ENCODE measurements around the gene PHF24. TPM values are rescaled to one million over a fixed set of nuclear protein-coding genes. Genes with fewer than 3 reads are reported as not detected.
"Not testable (repeated sequence)": the region's sequence is repeated elsewhere in the genome, so short reads cannot be mapped to it uniquely, and the experiment has no call there.

The PHF24 gene
- total RNA-seq, 1 donor from 2014 or later = 0.58 TPM

GRCh38 chr9:35001803-35002502 lies 43.9 kb downstream of the PHF24 start:
- H3K27me3 ChIP-seq (ENCODE audit: control insufficient read depth, insufficient read depth, low read length) = no peaks in the 10 kb centered on the region
- TF ChIP-seq CTCF (IDR thresholded peaks at IDR 0.05; ENCODE audit: insufficient read depth, low read length, poor library complexity, severe bottlenecking) = no peak
- no peak overlapping the region for H3K4me3 ChIP-seq (ENCODE audit: low read depth, low read length)
- no peak for DNase-seq (ENCODE audit: low read depth)
- peaks cover 1% of the 10 kb centered on the region for H3K36me3 ChIP-seq (ENCODE audit: control insufficient read depth, insufficient read depth, low read length)

- Histone ChIP-seq H3K4me3 (ENCODE audit: low read depth, low read length) (no peak overlapping the region), H3K27me3 (ENCODE audit: control insufficient read depth, insufficient read depth, low read length) (no peaks in the 10 kb centered on the region), H3K36me3 (ENCODE audit: control insufficient read depth, insufficient read depth, low read length) (peaks cover 1% of the 10 kb centered on the region)
- DNase-seq (ENCODE audit: low read depth) = no peak
- no peak for TF ChIP-seq CTCF (IDR thresholded peaks at IDR 0.05; ENCODE audit: insufficient read depth, low read length, poor library complexity, severe bottlenecking)
Observed at GRCh38 chr9:35002623-35003022, 44.5 kb downstream of the PHF24 start.

- not testable (repeated sequence) for H3K36me3 ChIP-seq (ENCODE audit: control insufficient read depth, insufficient read depth, low read length); DNase-seq (ENCODE audit: low read depth)
Observed at GRCh38 chr9:35004299-35004698, 46.2 kb downstream of the PHF24 start.

GRCh38 chr9:35010351-35010958 lies 52.4 kb downstream of the PHF24 start:
- Histone ChIP-seq H3K4me3 (ENCODE audit: low read depth, low read length) (no peak overlapping the region), H3K27me3 (ENCODE audit: control insufficient read depth, insufficient read depth, low read length) (no peaks in the 10 kb centered on the region), H3K36me3 (ENCODE audit: control insufficient read depth, insufficient read depth, low read length) (no peaks in the 10 kb centered on the region)
- DNase-seq (ENCODE audit: low read depth) = no peak
- no peak for TF ChIP-seq CTCF (IDR thresholded peaks at IDR 0.05; ENCODE audit: insufficient read depth, low read length, poor library complexity, severe bottlenecking)

More at GRCh38 chr9:35004299-35004698, 46.2 kb downstream of the PHF24 start:
- not testable (repeated sequence) for H3K27me3 ChIP-seq (ENCODE audit: control insufficient read depth, insufficient read depth, low read length); H3K4me3 ChIP-seq (ENCODE audit: low read depth, low read length)

- no peaks in the 10 kb centered on the region for H3K27me3 ChIP-seq (ENCODE audit: control insufficient read depth, insufficient read depth, low read length)
- TF ChIP-seq CTCF (IDR thresholded peaks at IDR 0.05; ENCODE audit: insufficient read depth, low read length, poor library complexity, severe bottlenecking) = no peak
- DNase-seq (ENCODE audit: low read depth) = no peak
- H3K4me3 ChIP-seq (ENCODE audit: low read depth, low read length) = no peak overlapping the region
- H3K36me3 ChIP-seq (ENCODE audit: control insufficient read depth, insufficient read depth, low read length) = no peaks in the 10 kb centered on the region
Observed at GRCh38 chr9:35014517-35014916, 56.4 kb downstream of the PHF24 start.

- DNase-seq (ENCODE audit: low read depth); H3K4me3 ChIP-seq (ENCODE audit: low read depth, low read length); H3K27me3 ChIP-seq (ENCODE audit: control insufficient read depth, insufficient read depth, low read length); H3K36me3 ChIP-seq (ENCODE audit: control insufficient read depth, insufficient read depth, low read length): not testable (repeated sequence)
Observed at GRCh38 chr9:35023443-35023842, 65.4 kb downstream of the PHF24 start.

GRCh38 chr9:35026671-35027070 lies 68.6 kb downstream of the PHF24 start:
- DNase-seq (ENCODE audit: low read depth) = no peak
- TF ChIP-seq CTCF (IDR thresholded peaks at IDR 0.05; ENCODE audit: insufficient read depth, low read length, poor library complexity, severe bottlenecking) = no peak
- Histone ChIP-seq H3K27me3 (ENCODE audit: control insufficient read depth, insufficient read depth, low read length) (no peaks in the 10 kb centered on the region), H3K4me3 (ENCODE audit: low read depth, low read length) (no peak overlapping the region), H3K36me3 (ENCODE audit: control insufficient read depth, insufficient read depth, low read length) (no peaks in the 10 kb centered on the region)
